ENCODE measurements around the gene CENPH. TPM values are rescaled to one million over a fixed set of nuclear protein-coding genes. Genes with fewer than 3 reads are reported as not detected.
"Not testable (repeated sequence)": the region's sequence is repeated elsewhere in the genome, so short reads cannot be mapped to it uniquely, and the experiment has no call there.

The CENPH gene
- total and polyA plus RNA-seq, 9 donors: 11.4 to 16.2 (median 12.9) TPM

DNA sequence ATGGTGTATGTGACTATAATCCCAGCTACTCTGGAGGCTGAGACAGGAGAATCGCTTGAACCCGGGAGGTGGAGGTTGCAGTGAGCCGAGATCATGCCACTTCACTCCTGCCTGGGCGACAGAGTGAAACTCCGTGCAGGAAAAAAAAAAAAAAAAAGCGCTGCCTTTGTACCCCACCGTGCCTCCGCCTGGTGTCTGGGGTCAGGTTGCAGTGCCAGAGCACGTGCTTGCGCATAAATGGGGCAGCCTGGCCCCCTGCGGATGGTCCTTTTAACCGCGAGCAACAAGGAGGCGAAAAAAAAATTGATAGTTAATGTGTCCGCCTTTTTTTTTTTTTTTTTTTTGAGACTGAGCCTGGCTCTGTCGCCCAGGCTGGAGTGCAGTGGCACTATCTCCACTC lies 28.7 kb upstream of the CENPH start:
- Histone ChIP-seq H3K27ac (ENCODE audit: low read length) (no peak overlapping the region), H3K9me3 (replicated peaks; ENCODE audit: control insufficient read depth, low read depth, low read length) (no peaks in the 10 kb centered on the region), H3K4me3 (ENCODE audit: low read length) (no peak overlapping the region), H3K36me3 (ENCODE audit: control insufficient read depth, insufficient read depth, low read length) (no peaks in the 10 kb centered on the region), H3K4me1 (ENCODE audit: control insufficient read depth, insufficient read depth, low read length) (no peaks in the 10 kb centered on the region), H3K27me3 (ENCODE audit: control insufficient read depth, insufficient read depth, low read length) (no peaks in the 10 kb centered on the region)
- DNase-seq: no peak
- 88% methylated on average over 5 of the region's 16 CpGs for WGBS (ENCODE audit: insufficient coverage)

DNA sequence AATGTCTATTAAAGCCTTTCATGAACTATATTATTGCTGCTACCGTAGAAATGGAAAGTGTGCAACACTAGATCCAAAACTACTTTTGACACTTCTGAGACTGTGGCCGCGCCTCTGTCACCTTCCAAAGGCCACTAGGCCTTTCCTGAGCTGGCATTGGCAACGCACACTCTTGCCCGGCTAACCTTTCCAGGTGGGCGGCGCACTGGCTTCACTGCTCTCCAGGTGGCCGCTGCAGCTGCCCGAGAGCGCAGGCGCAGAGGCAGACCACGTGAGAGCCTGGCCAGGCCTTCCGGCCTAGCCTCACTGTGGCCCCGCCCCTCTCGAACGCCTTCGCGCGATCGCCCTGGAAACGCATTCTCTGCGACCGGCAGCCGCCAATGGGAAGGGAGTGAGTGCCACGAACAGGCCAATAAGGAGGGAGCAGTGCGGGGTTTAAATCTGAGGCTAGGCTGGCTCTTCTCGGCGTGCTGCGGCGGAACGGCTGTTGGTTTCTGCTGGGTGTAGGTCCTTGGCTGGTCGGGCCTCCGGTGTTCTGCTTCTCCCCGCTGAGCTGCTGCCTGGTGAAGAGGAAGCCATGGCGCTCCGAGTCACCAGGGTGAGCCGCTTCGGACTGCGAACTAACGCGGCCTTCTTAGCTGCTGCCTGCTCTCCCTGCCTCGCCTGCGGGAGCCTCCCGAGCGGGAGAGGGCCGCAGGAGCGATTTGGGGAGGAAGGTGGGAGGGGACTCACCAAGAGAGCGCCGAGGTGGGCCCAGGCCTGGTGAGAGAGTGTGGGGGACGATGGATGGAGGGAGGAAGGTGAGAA lies 22.5 kb upstream of the CENPH start, which contains the start of gene CCNB1:
Gene CCNB1, plus strand, starts transcription at position 465 of the 807 bp plus-strand sequence. Its CDS starts 113 bp downstream, at position 578.
- Histone ChIP-seq H3K4me3 (ENCODE audit: low read length) (peak within 1 kb of the TSS; percentile 65), H3K36me3 (ENCODE audit: control insufficient read depth, insufficient read depth, low read length) (peaks cover 11% of the 10 kb centered on the region), H3K9me3 (replicated peaks; ENCODE audit: control insufficient read depth, low read depth, low read length) (no peaks in the 10 kb centered on the region), H3K27ac (ENCODE audit: low read length) (peak within 1 kb of the TSS; percentile 59), H3K4me1 (ENCODE audit: control insufficient read depth, insufficient read depth, low read length) (peaks cover 14% of the 10 kb centered on the region), H3K27me3 (ENCODE audit: control insufficient read depth, insufficient read depth, low read length) (no peaks in the 10 kb centered on the region)
- 1% methylated on average over 50 of the region's 50 CpGs for WGBS (ENCODE audit: insufficient coverage)
- peak; percentile 99 for DNase-seq

DNA sequence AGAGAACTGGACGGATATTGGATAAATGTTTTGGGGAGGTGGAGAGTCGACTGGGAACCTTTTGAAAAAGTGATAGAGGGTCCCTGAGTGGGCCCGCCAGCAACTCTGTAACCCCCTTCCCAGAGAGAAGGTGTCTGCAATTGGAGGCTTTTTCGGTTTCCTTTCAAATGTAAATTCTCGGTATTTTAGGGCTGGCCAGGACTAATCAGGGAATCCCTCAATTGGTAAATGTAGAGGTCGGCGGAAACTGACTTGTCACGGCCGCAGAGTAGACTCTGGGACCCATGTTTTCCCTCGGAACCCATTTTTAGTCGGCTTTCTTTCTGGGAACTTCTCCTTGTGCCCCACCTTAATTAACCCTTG lies 21.9 kb upstream of the CENPH start:
- Histone ChIP-seq H3K36me3 (ENCODE audit: control insufficient read depth, insufficient read depth, low read length) (peaks cover 14% of the 10 kb centered on the region), H3K4me1 (ENCODE audit: control insufficient read depth, insufficient read depth, low read length) (peaks cover 14% of the 10 kb centered on the region), H3K9me3 (replicated peaks; ENCODE audit: control insufficient read depth, low read depth, low read length) (no peaks in the 10 kb centered on the region), H3K4me3 (ENCODE audit: low read length) (peak overlapping the region; percentile 65), H3K27me3 (ENCODE audit: control insufficient read depth, insufficient read depth, low read length) (no peaks in the 10 kb centered on the region), H3K27ac (ENCODE audit: low read length) (peak overlapping the region; percentile 18)
- DNase-seq: peak; percentile 7
- 0% methylated on average over 9 of the region's 11 CpGs for WGBS (ENCODE audit: insufficient coverage)

DNA sequence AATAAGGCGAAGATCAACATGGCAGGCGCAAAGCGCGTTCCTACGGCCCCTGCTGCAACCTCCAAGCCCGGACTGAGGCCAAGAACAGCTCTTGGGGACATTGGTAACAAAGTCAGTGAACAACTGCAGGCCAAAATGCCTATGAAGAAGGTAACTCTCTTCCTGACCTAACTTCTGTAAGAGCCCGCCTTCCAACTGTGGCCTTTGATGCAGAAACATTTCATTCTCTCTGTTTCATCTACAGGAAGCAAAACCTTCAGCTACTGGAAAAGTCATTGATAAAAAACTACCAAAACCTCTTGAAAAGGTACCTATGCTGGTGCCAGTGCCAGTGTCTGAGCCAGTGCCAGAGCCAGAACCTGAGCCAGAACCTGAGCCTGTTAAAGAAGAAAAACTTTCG lies 21.5 kb upstream of the CENPH start:
- Histone ChIP-seq H3K27ac (ENCODE audit: low read length) (no peak overlapping the region), H3K4me1 (ENCODE audit: control insufficient read depth, insufficient read depth, low read length) (peaks cover 14% of the 10 kb centered on the region), H3K9me3 (replicated peaks; ENCODE audit: control insufficient read depth, low read depth, low read length) (no peaks in the 10 kb centered on the region), H3K4me3 (ENCODE audit: low read length) (peak overlapping the region; percentile 65), H3K36me3 (ENCODE audit: control insufficient read depth, insufficient read depth, low read length) (peaks cover 16% of the 10 kb centered on the region), H3K27me3 (ENCODE audit: control insufficient read depth, insufficient read depth, low read length) (no peaks in the 10 kb centered on the region)
- WGBS (ENCODE audit: insufficient coverage): 26% methylated on average over 7 of the region's 8 CpGs
- no peak for DNase-seq

DNA sequence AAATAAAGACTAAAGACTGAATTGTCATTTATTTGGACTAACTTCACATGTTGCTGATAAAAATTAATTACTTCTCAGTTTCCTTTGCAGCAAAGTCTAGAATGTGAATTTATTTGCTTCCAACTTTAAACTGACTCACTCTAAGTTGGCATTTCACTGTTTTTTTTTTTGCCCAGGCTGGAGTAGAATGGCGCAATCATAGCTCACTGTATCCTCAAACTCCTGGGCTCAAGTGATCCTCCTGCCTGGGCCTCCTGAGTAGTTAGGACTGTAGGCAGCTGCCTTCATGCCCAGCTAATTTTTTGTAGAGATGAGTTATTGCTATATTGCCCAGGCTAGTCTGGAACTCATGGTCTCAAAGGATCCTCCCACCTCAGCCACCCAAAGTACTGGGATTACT lies 18.9 kb upstream of the CENPH start:
- H3K27me3 ChIP-seq (ENCODE audit: control insufficient read depth, insufficient read depth, low read length): no peaks in the 10 kb centered on the region
- H3K4me3 ChIP-seq (ENCODE audit: low read length): no peak overlapping the region
- peaks cover 14% of the 10 kb centered on the region for H3K4me1 ChIP-seq (ENCODE audit: control insufficient read depth, insufficient read depth, low read length)
- peaks cover 35% of the 10 kb centered on the region for H3K36me3 ChIP-seq (ENCODE audit: control insufficient read depth, insufficient read depth, low read length)
- no CpG with 5 or more reads among the region's 1 CpG for WGBS (ENCODE audit: insufficient coverage)
- no peak overlapping the region for H3K27ac ChIP-seq (ENCODE audit: low read length)
- no peak for DNase-seq
- H3K9me3 ChIP-seq (replicated peaks; ENCODE audit: control insufficient read depth, low read depth, low read length): no peaks in the 10 kb centered on the region

DNA sequence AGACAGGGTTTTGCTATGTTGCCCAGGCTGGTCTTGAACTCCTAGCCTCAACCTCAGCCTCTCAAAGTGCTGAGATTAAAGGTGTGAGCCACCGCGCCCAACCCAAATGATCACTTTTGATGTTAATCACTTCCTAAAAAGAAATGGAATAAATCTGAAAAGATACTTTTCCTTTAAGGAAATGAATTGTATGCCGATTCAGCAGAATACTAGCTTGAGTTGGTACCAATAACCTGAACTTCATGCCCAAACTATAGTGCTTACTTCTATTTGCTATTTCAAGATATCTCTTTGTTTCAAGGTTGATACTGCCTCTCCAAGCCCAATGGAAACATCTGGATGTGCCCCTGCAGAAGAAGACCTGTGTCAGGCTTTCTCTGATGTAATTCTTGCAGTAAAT lies 18.4 kb upstream of the CENPH start:
- DNase-seq: no peak
- Histone ChIP-seq H3K4me1 (ENCODE audit: control insufficient read depth, insufficient read depth, low read length) (peaks cover 14% of the 10 kb centered on the region), H3K4me3 (ENCODE audit: low read length) (no peak overlapping the region), H3K27ac (ENCODE audit: low read length) (no peak overlapping the region), H3K36me3 (ENCODE audit: control insufficient read depth, insufficient read depth, low read length) (peaks cover 39% of the 10 kb centered on the region), H3K9me3 (replicated peaks; ENCODE audit: control insufficient read depth, low read depth, low read length) (no peaks in the 10 kb centered on the region), H3K27me3 (ENCODE audit: control insufficient read depth, insufficient read depth, low read length) (no peaks in the 10 kb centered on the region)
- WGBS (ENCODE audit: insufficient coverage): no CpG with 5 or more reads among the region's 3 CpGs

DNA sequence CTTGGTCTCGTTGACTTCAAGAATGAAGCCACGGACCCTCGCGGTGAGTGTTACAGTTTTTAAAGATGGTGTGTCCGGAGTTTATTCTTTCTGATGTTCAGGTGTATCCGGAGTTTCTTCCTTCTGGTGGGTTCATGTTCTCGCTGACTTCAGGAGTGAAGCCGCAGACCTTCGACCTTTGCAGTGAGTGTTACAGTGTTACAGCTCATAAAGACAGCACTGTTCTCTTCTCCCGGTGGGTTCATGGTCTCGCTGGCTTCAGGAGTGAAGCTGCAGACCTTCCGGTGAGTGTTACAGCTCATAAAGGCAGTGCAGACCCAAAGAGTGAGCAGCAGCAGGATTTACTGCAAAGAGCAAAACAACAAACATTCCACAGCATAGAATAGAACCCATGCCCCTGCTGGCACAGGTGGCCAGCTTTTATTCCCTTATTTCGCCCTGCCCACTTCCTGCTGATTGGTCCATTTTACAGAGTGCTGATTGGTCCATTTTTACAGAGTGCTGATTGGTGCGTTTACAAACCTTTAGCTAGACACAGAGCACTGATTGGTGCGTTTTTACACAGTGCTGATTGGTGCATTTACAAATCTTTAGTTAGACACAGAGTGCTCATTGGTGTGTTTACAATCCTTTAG lies 7.6 kb upstream of the CENPH start:
- not testable (repeated sequence) for H3K27me3 ChIP-seq (ENCODE audit: control insufficient read depth, insufficient read depth, low read length); H3K27ac ChIP-seq (ENCODE audit: low read length); H3K4me3 ChIP-seq (ENCODE audit: low read length); DNase-seq; H3K4me1 ChIP-seq (ENCODE audit: control insufficient read depth, insufficient read depth, low read length); H3K9me3 ChIP-seq (replicated peaks; ENCODE audit: control insufficient read depth, low read depth, low read length); H3K36me3 ChIP-seq (ENCODE audit: control insufficient read depth, insufficient read depth, low read length)
- WGBS (ENCODE audit: insufficient coverage): 83% methylated on average over 9 of the region's 15 CpGs

DNA sequence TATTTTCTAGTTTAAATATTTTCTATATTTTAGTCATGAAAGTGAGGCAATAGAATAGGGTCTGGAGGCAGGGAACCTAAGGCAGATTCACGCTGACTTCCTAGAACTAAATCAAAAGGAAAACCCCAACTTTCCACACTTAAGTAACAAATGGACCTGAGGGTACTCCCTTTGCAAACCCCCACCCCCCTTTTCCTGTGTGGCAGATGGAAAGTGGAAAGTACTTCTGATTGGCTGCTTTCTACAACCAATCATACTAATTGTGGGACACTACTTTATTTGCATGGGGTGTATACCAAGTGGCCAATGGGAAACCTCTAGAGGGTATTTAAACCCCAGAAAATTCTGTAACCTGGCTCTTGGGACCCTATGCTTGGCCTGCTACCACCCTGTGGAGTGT lies 4.8 kb upstream of the CENPH start:
- H3K27ac ChIP-seq (ENCODE audit: low read length): no peak overlapping the region
- WGBS (ENCODE audit: insufficient coverage): no CpG with 5 or more reads among the region's 1 CpG
- peaks cover 6% of the 10 kb centered on the region for H3K4me1 ChIP-seq (ENCODE audit: control insufficient read depth, insufficient read depth, low read length)
- H3K27me3 ChIP-seq (ENCODE audit: control insufficient read depth, insufficient read depth, low read length): no peaks in the 10 kb centered on the region
- H3K9me3 ChIP-seq (replicated peaks; ENCODE audit: control insufficient read depth, low read depth, low read length): no peaks in the 10 kb centered on the region
- H3K36me3 ChIP-seq (ENCODE audit: control insufficient read depth, insufficient read depth, low read length): no peaks in the 10 kb centered on the region
- no peak for DNase-seq
- no peak overlapping the region for H3K4me3 ChIP-seq (ENCODE audit: low read length)

DNA sequence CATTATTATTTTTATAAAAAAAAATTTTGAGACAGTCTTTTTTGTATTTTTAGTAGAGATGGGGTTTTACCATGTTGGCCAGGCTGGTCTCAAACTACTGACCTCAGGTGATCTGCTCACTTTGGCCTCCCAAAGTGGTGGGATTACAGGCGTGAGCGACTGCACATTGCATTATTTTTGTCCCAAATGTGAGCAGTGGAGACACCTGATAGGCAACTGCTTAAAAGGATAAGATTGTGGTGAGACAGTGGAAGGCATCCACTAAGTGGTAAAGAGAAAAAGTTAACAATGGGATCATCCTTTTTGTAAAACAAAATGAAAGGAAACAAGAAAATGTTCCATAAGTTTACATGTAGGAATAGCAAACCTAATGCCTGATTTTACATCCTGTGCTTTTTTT lies 2.0 kb upstream of the CENPH start:
- peaks cover 11% of the 10 kb centered on the region for H3K4me1 ChIP-seq (ENCODE audit: control insufficient read depth, insufficient read depth, low read length)
- H3K27me3 ChIP-seq (ENCODE audit: control insufficient read depth, insufficient read depth, low read length): no peaks in the 10 kb centered on the region
- no peaks in the 10 kb centered on the region for H3K9me3 ChIP-seq (replicated peaks; ENCODE audit: control insufficient read depth, low read depth, low read length)
- WGBS (ENCODE audit: insufficient coverage): 93% methylated on average over 2 of the region's 2 CpGs
- H3K36me3 ChIP-seq (ENCODE audit: control insufficient read depth, insufficient read depth, low read length): no peaks in the 10 kb centered on the region
- H3K4me3 ChIP-seq (ENCODE audit: low read length): no peak overlapping the region
- H3K27ac ChIP-seq (ENCODE audit: low read length): no peak overlapping the region
- DNase-seq: no peak

DNA sequence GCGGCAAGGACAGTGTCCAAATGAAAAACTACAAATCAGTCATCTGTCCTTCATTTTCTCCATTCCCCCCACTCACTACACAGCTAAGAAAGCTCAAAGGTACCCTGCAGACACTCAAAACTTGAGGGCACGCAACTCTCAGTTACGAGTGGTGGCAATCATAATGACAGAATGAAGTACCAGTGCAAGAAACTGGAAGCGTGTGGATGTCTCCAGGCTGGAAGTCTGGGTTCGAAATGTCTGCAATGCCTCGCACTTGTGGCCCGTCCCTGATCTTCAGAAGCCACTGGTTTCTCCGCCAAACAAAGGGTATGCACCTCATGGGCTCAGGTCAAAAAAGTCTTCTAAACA lies 597 bp upstream of the CENPH start:
- Histone ChIP-seq H3K4me3 (ENCODE audit: low read length) (peak overlapping the region; percentile 84), H3K36me3 (ENCODE audit: control insufficient read depth, insufficient read depth, low read length) (peaks cover under 1% of the 10 kb centered on the region), H3K9me3 (replicated peaks; ENCODE audit: control insufficient read depth, low read depth, low read length) (no peaks in the 10 kb centered on the region), H3K27ac (ENCODE audit: low read length) (peak overlapping the region; percentile 97), H3K4me1 (ENCODE audit: control insufficient read depth, insufficient read depth, low read length) (peaks cover 11% of the 10 kb centered on the region), H3K27me3 (ENCODE audit: control insufficient read depth, insufficient read depth, low read length) (no peaks in the 10 kb centered on the region)
- WGBS (ENCODE audit: insufficient coverage): 8% methylated on average over 7 of the region's 8 CpGs
- no peak for DNase-seq

Data from muscle of leg (tissue), 11 donors.